GM19324 (cell line): ENCODE results near the gene SEPTIN10.

ENCODE experiments used
- ATAC-seq: cut with Tn5 transposase; IDR thresholded peaks from one replicate; pipeline ENCODE4 v1.9.1; 2021; ENCODE audit warnings: mild to moderate bottlenecking, moderate library complexity; ENCODE audit not compliant: unreplicated experiment, low FRiP score

Gene SEPTIN10

GRCh38 chr2:109526442-109526970, 87.3 kb downstream of the SEPTIN10 start:
- ATAC-seq, result no peak

DNA sequence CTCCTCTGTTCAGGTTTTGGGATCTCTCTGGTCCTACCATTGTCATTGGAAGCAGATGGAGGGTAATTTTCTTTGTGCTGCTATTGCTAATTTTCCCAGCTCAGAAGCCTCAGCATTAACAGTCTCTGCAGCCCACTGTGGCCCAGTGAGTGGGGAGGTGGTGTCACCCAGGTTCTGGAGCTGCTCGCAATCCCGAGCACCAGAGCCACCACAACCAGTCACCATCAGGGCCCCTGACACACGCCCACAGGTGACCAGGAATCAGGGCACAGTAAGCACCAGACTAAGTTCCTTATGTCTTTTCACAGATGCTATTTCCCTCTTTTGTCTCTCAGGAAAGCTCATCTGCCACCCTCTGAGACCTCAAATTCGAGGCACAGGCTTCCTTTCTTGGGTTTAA, 87.9 kb downstream of the SEPTIN10 start:
- ATAC-seq, result no peak

DNA sequence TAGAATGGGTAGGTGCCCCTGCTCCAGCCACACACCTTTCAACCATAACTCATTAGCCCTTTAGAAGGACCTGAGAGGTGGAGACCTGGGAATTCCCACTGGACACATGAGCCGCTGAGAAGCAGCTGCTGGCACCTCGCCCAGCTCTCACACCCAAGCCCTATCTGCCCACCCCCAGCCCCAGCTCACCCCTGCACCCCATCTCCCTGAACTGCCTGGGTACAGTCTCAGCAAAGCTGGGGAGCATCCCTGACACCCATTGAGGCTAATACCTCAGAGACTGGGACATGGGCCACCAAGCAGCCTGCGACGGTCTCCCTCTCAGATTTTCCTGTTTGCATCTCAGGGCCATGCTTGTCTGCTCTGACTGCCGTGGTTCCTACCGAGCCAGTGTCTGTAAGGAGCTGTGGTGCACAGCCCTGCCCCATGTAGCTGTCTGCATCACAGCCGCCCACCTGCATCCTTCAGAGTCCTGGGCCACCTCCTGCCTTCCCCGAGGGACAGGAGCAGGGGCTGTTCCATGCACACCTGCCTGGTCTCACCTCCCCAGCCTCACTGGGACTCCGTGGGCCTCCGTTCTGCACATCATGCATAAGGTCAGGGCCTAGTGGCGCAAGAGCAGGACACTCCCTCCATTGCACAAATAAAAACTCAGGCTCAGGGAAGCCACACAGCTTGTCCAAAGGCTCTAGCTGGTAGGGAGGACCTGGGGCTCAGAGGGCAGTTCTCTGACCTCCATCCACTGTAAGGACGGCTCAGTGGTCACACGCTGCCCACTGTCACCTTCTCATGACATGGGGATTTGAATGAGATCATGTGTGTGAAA, 90.0 kb downstream of the SEPTIN10 start:
- ATAC-seq, result no peak

GRCh38 chr2:109523121-109523520, 90.6 kb downstream of the SEPTIN10 start:
- no peak for ATAC-seq

- no peak for ATAC-seq
Observed at GRCh38 chr2:109522063-109522374, 91.7 kb downstream of the SEPTIN10 start.

DNA sequence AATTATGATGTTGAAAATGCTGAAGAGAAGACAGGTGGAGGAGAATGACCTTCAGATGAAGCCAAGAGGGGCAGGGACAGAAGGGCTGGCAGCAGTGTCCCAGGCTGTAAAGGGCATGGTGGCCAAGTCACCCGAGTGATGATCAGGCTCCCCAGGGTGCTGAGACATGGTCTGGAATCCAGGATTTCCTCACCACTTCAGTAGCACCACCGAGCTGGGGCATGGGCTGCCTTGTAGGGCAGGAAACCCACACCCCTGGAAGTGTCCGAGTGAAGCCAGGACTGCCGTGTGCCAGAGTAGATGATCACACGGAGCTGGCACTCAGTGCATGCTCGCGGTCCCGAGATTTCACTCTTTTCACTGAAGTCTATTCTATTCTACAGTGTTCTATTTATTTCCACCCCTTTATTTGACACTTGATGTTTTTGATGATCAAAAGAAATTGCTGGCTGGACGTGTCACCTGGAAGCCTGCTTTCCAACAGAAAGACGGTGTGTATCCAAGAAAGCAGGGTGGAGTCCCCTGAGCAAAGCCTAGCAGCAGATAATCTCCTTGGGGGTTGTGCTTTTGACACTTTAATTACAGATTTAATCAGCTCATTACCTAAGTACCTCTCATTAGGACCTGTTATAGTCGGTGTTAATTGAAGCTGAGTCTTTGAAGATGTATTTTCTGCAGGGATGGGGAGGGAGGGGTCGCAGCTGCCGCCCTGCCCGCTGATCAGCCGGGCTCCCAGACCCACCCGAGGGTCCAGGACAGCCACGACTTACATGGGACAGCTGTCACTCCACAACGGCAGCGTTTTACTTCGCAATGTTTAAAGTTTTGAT, 92.3 kb downstream of the SEPTIN10 start:
- no peak for ATAC-seq

GRCh38 chr2:109519513-109519912, 94.3 kb downstream of the SEPTIN10 start:
- ATAC-seq, result no peak

- no peak for ATAC-seq
Observed at GRCh38 chr2:109517118-109517889, 96.5 kb downstream of the SEPTIN10 start.

GRCh38 chr2:109516445-109517117, 97.2 kb downstream of the SEPTIN10 start:
- ATAC-seq, result no peak

DNA sequence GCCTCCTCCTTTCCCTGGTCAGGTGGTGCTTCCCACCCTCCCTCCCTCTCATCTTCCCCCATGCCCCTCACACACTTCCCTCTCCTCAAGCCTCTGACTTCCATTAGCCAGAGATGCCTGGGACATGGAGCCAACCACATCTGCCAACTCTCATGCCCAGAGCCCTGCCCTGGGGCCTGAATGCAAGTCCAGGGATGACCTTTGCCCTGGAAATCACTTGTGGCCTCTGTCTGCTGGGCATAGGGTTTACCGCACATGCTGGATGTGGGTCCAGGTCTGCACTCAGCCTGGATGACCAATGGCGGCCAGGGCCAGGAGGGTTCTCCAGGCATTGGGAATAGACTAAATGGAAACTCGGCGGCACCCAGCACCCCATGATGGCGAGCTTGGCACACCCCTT, 98.9 kb downstream of the SEPTIN10 start:
- ATAC-seq, result no peak

- ATAC-seq, result peak; percentile 37
Observed at GRCh38 chr2:109513749-109514588, 99.8 kb downstream of the SEPTIN10 start.

GRCh38 chr2:109513230-109513629, 100.5 kb downstream of the SEPTIN10 start:
- no peak for ATAC-seq

DNA sequence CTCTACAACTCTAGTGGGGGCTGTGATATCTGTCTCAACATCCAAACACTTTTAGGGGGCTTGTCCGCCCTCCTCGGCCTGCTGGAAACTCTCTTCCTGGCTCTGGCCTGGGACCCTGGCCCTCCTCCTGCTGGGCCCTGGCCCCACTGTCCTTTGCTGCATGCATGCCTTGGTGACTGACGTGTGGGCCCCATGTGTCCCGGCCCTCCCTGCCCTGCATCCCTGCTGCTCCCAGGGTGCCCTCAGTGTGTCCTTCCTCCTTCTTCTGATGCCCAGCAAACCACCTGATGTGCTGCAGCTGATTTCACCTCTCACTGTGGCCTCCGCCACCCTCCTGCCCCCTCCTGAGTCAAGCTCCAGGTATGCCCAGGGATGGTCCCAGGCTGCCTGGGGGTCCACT, 101.7 kb downstream of the SEPTIN10 start:
- no peak for ATAC-seq

DNA sequence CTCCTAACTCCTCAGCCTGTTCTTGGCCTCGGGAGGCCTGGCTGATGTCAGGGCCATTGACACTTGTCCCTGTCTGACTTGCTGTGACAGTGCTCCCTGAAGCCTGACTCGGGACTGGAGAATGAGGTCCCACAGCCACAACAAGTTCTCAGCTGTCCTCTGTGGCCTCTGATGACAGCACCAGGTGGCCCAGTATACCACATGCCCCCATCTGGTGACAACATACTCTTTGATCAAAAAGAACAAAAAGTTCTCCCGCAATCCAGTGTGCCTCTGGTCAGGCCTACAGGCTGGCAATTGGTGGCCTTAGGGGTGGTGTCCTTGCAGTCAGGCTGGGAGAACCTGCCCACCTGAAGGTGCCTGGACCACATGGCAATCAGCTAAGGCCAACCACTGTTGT, 102.6 kb downstream of the SEPTIN10 start:
- no peak for ATAC-seq

DNA sequence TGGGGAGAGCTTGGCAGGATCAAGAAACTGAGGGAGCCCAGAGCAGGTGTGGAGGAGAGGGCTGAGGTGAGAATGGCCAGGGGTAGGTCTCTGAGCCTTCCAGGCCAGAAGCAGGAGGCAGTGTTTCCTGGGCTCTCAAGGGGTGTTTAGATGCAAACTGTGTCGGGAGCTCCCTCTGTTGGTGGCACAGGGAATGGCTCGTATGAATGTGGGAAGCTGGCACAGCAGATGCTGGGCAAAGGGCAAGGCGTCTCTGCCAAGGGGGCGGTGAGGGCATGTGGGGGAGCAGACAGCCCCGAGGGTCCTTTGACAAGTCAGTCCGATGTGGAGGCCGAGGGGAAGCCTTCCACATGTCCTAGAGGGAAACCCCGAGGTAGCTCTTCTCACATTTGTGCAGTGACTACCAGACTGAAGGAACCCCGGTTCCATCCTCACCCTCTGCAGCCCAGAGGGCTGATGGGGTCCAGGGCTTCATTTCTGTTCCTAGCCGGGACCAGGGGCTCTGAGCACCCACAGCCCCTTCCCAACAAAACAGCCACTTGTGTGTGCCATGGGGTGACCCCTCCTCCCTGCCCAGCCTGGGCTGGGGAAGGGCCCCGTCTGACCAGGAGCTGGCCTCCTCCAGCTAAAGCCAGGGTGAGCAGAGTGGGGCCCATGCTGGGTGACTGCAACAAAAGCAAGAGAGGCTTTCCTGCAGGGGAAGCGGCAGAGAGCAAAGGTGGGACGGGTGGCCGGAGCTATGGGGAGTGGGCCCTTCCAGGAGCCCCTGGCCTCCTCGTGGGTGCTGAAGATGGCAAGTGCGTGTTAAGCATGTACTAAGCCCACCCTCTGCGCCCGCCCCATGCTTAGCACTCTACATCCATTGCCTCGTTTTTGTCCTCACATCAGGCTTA, 103.4 kb downstream of the SEPTIN10 start:
- no peak for ATAC-seq

GRCh38 chr2:109508556-109508955, 105.2 kb downstream of the SEPTIN10 start:
- ATAC-seq, result no peak

DNA sequence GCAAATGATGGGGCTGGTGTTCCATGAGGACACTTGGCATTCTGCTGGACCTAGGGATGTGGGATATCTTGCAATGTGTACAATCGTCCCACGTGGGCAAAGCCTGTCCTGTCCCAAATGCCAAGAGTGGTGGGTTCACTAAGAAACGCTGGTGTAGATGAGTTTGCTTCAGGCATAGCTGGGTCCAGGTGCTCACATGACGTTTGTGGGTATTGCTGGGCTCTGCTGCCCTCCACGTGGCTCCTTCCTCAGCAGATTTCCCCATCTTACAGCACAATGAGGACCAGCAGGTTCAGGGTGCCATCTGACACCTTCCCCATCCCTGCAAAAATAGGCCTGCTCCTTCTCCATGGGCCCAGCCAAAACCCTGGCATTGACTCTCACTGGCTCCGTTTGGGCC, 105.9 kb downstream of the SEPTIN10 start:
- no peak for ATAC-seq

DNA sequence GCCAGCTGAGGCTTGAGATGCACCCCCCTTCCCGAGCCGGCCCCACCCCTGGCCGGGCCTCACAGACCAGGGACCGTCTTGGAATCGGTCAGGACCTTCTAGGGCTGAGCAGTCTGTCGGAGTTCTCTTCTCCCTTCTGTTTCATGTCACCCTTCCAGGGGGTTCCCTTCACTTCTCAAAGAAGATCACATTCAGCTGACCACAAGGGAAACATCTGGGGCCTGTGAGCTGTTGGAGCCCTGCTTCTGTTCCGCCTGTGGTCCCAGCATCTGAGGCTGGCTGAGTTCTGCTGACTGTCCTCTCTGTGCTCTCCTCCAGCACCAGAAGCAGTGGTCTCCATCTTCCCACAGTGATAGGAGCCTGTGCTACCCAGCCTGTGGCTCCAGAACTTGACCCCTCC, 106.5 kb downstream of the SEPTIN10 start:
- ATAC-seq, result no peak
